ENCODE results near the gene BICC1. TPM values are rescaled to one million over a fixed set of nuclear protein-coding genes. Genes with fewer than 3 reads are reported as not detected.

Gene BICC1
- total and polyA plus RNA-seq, 2 donors (not counting 3 experiments of a cell fraction or from before 2014, with no cell fraction given) = 0.06 to 0.29 TPM

DNA sequence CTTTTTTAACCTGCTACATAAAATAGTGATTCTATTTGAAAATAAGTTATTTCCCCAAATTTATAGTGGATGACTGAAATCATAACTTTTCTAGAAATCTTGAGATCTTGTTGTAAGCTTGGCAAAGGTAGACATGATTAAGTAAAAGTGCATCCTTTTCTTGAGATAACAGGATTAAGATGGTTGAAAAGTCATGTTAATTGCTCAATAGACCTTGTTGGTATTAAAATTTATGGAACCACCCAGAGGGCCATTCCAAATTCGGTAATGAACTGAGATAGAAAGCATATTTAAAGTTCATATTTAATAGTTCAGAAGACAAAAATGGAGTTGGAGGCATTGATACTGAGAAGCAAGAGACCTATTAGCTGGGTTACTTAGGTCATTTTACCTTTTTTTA is 139.1 kb downstream of the BICC1 start:
- POLR2A ChIA-PET = no interaction called here
- intact Hi-C loops (cut with micrococcal nuclease) = no loop called here
- FAIRE-seq = no peak

More for the DNA sequence above, 139.1 kb downstream of the BICC1 start:
- no peaks in the 10 kb centered on the region for H3K4me1 ChIP-seq (ENCODE audit: control insufficient read depth, extremely low read depth, insufficient read depth, low read length)
- BruUV-seq (replicated peaks) = no TSS peak
- H3K27ac ChIP-seq (ENCODE audit: insufficient read depth, low read depth, low read length) = no peak overlapping the region
- H4K20me1 ChIP-seq (replicated peaks; ENCODE audit: control insufficient read depth, extremely low read depth, insufficient read depth, low read length) = no peaks in the 10 kb centered on the region
- H3K9ac ChIP-seq (replicated peaks; ENCODE audit: extremely low read depth, insufficient read depth, low read length) = no peak overlapping the region
- H2AFZ ChIP-seq (ENCODE audit: low read depth, low read length) = no peak overlapping the region
- no peaks in the 10 kb centered on the region for H3K9me1 ChIP-seq (replicated peaks; ENCODE audit: control insufficient read depth, extremely low read depth, insufficient read depth, low read length)
- dilution Hi-C loops (cut with MboI; ENCODE audit: extremely low pct_ligation_motif_present, low sequenced_read_pairs) = no loop called here
- CTCF ChIA-PET = no interaction called here
- no peaks in the 10 kb centered on the region for H3K36me3 ChIP-seq (ENCODE audit: control insufficient read depth in 2 of 2, extremely low read depth in 1 of 2, insufficient read depth in 2 of 2, low read length in 2 of 2)
- H3K4me2 ChIP-seq (ENCODE audit: insufficient read depth, low read length) = no peak overlapping the region
- no peak for TF ChIP-seq POLR2A (IDR thresholded peaks at IDR 0.05; ENCODE audit: low read depth, low read length)
- no peak for TF ChIP-seq POLR2AphosphoS5 (IDR thresholded peaks at IDR 0.05; ENCODE audit: insufficient read depth, low read depth, low read length)
- TF ChIP-seq, protein P1, sequence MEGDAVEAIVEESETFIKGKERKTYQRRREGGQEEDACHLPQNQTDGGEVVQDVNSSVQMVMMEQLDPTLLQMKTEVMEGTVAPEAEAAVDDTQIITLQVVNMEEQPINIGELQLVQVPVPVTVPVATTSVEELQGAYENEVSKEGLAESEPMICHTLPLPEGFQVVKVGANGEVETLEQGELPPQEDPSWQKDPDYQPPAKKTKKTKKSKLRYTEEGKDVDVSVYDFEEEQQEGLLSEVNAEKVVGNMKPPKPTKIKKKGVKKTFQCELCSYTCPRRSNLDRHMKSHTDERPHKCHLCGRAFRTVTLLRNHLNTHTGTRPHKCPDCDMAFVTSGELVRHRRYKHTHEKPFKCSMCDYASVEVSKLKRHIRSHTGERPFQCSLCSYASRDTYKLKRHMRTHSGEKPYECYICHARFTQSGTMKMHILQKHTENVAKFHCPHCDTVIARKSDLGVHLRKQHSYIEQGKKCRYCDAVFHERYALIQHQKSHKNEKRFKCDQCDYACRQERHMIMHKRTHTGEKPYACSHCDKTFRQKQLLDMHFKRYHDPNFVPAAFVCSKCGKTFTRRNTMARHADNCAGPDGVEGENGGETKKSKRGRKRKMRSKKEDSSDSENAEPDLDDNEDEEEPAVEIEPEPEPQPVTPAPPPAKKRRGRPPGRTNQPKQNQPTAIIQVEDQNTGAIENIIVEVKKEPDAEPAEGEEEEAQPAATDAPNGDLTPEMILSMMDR (IDR thresholded peaks at IDR 0.05; ENCODE audit: extremely low read depth in 1 of 2, insufficient read depth in 1 of 2, low read depth in 1 of 2, low read length in 2 of 2) = no peak
- no peak for TF ChIP-seq JUN (IDR thresholded peaks at IDR 0.05; ENCODE audit: borderline replicate concordance, insufficient read depth, insufficient read length, low read depth)
- no peak for TF ChIP-seq MYC (IDR thresholded peaks at IDR 0.05; ENCODE audit: low read depth, low read length)
- TF ChIP-seq FOS (IDR thresholded peaks at IDR 0.05; ENCODE audit: borderline replicate concordance, insufficient read depth, low read length) = no peak
- no peak for TF ChIP-seq EZH2 (IDR thresholded peaks at IDR 0.05; ENCODE audit: borderline replicate concordance, low read depth, low read length, severe bottlenecking)
- TF ChIP-seq, protein P2, sequence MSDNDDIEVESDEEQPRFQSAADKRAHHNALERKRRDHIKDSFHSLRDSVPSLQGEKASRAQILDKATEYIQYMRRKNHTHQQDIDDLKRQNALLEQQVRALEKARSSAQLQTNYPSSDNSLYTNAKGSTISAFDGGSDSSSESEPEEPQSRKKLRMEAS (IDR thresholded peaks at IDR 0.05; ENCODE audit: insufficient read depth, insufficient read length) = no peak
- TF ChIP-seq GATA2 (IDR thresholded peaks at IDR 0.05; ENCODE audit: insufficient read depth, insufficient read length, low read depth, low read length) = no peak
- H3K9me3 ChIP-seq (replicated peaks; ENCODE audit: control insufficient read depth, insufficient read depth, low read length) = no peaks in the 10 kb centered on the region
- DNase-seq (ENCODE audit: low read depth, low spot score) = no peak
- no peak overlapping the region for H3K4me3 ChIP-seq (replicated peaks in 1 of 3; ENCODE audit: insufficient read depth in 1 of 3, low read depth in 1 of 3, low read length in 3 of 3)
- H3K79me2 ChIP-seq (ENCODE audit: control insufficient read depth, insufficient read depth, low read length) = no peaks in the 10 kb centered on the region
- no peaks in the 10 kb centered on the region for H3K27me3 ChIP-seq (ENCODE audit: control insufficient read depth in 2 of 2, insufficient read depth in 2 of 2, low read length in 2 of 2)
